Dedifferentiated amniotic fluid mesenchymal stem cell (primary cell): ENCODE data around the gene CITED4.

Source experiments
- DNase-seq: peaks from one replicate; pipeline ENCODE4 v3.0.0-alpha.2; 2016; ENCODE audit errors: extremely low spot score

CITED4 gene

GRCh38 chr1:40834968-40835545, 27.1 kb downstream of the CITED4 start:
- no peak for DNase-seq

- DNase-seq = no peak
Observed at GRCh38 chr1:40833979-40834378, 28.2 kb downstream of the CITED4 start.

GRCh38 chr1:40831001-40831732, 31.0 kb downstream of the CITED4 start:
- no peak for DNase-seq

- DNase-seq = no peak
Observed at GRCh38 chr1:40830419-40830943, 31.7 kb downstream of the CITED4 start.

- DNase-seq = no peak
Observed at GRCh38 chr1:40829631-40830245, 32.4 kb downstream of the CITED4 start.

- DNase-seq = no peak
Observed at GRCh38 chr1:40825996-40826395, 36.2 kb downstream of the CITED4 start.

- no peak for DNase-seq
Observed at GRCh38 chr1:40825435-40825788, 36.8 kb downstream of the CITED4 start.

GRCh38 chr1:40824591-40825434, 37.4 kb downstream of the CITED4 start:
- DNase-seq = no peak

GRCh38 chr1:40823983-40824382, 38.2 kb downstream of the CITED4 start:
- DNase-seq = no peak

- no peak for DNase-seq
Observed at GRCh38 chr1:40823345-40823744, 38.8 kb downstream of the CITED4 start.

- DNase-seq = no peak
Observed at GRCh38 chr1:40822890-40823289, 39.3 kb downstream of the CITED4 start.

- DNase-seq = no peak
Observed at GRCh38 chr1:40820911-40821693, 41.1 kb downstream of the CITED4 start.

- no peak for DNase-seq
Observed at GRCh38 chr1:40820251-40820797, 41.8 kb downstream of the CITED4 start.

GRCh38 chr1:40819101-40819500, 43.1 kb downstream of the CITED4 start:
- no peak for DNase-seq

- no peak for DNase-seq
Observed at GRCh38 chr1:40818264-40818961, 43.8 kb downstream of the CITED4 start.

GRCh38 chr1:40817791-40818263, 44.3 kb downstream of the CITED4 start:
- DNase-seq = no peak

GRCh38 chr1:40815420-40815819, 46.7 kb downstream of the CITED4 start:
- DNase-seq = no peak
